Measurements from ENCODE around the gene LTO1. TPM values are rescaled to one million over a fixed set of nuclear protein-coding genes. Genes with fewer than 3 reads are reported as not detected.

Gene LTO1
- polyA plus RNA-seq, 1 of the 3 experiments (the other 2 are of a cell fraction), result 30.8 TPM

GRCh38 chr11:69659591-69659990 is 15.6 kb downstream of the LTO1 start:
- H3K36me3 ChIP-seq (replicated peaks in 1 of 2; ENCODE audit: control insufficient read depth in 1 of 2, insufficient read depth in 2 of 2, low read length in 1 of 2), result peaks cover 1 to 12% of the 10 kb centered on the region in 2 experiments
- H3K27ac ChIP-seq (ENCODE audit: low read depth in 2 of 2, low read length in 1 of 2), result no peak overlapping the region
- H3K4me1 ChIP-seq (ENCODE audit: control insufficient read depth in 1 of 2, insufficient read depth in 2 of 2, low read depth in 1 of 2, low read length in 1 of 2), result no peaks in the 10 kb centered on the region; a peak in 1 of 4 replicates
- POLR2A ChIA-PET, result interaction anchor here (1.8 kb wide), 1 partner anchor 10 kb away, joined by 4 read pairs; no protein-coding TSS in a partner anchor
- CTCF ChIA-PET, result interaction anchor here (1.1 to 8.9 kb wide), 6 partner anchors 9 to 558 kb away, joined by 3 to 84 read pairs (median 18); no protein-coding TSS in a partner anchor
- peak; percentile 22 for DNase-seq
- H4K20me1 ChIP-seq (ENCODE audit: insufficient read depth), result peaks cover 13% of the 10 kb centered on the region
- no peak overlapping the region for H2AFZ ChIP-seq (ENCODE audit: low read depth)
- peaks cover 19% of the 10 kb centered on the region for H3F3A ChIP-seq (replicated peaks; ENCODE audit: insufficient read depth)
- WGBS (ENCODE audit: low lambda C conversion rate), result 94% methylated on average over 12 of the region's 12 CpGs
- no peaks in the 10 kb centered on the region for H3K9me3 ChIP-seq
- no peaks in the 10 kb centered on the region for H3K79me2 ChIP-seq (ENCODE audit: insufficient read depth)
- H3K9me2 ChIP-seq, result no peaks in the 10 kb centered on the region
- H3K4me2 ChIP-seq, result no peak overlapping the region
- TF ChIP-seq ELF1 (IDR thresholded peaks at IDR 0.05) (no peak), JUND (IDR thresholded peaks at IDR 0.05) (no peak), CTCF (IDR thresholded peaks at IDR 0.05) (no peak), PBX3 (IDR thresholded peaks at IDR 0.05) (no peak), MEF2A (IDR thresholded peaks at IDR 0.05; ENCODE audit: borderline replicate concordance, low read depth) (no peak), SMC3 (IDR thresholded peaks at IDR 0.05; ENCODE audit: low read depth, low read length) (no peak), USF1 (IDR thresholded peaks at IDR 0.05; ENCODE audit: borderline replicate concordance, low read depth) (no peak), FOXJ3 (CRISPR knock-in tag; IDR thresholded peaks at IDR 0.05) (no peak), CHD2 (IDR thresholded peaks at IDR 0.05; ENCODE audit: low read length, partially characterized antibody) (no peak), REST (IDR thresholded peaks at IDR 0.05; ENCODE audit: low read depth, low read length) (no peak), GABPA (IDR thresholded peaks at IDR 0.05; ENCODE audit: low read depth) (no peak), RAD21 (IDR thresholded peaks at IDR 0.05; ENCODE audit: low read length) (no peak)
- H3K27me3 ChIP-seq (ENCODE audit: insufficient read depth), result no peaks in the 10 kb centered on the region
- no peak overlapping the region for H3K4me3 ChIP-seq (ENCODE audit: low read depth in 2 of 2, low read length in 1 of 2)
- H3K9ac ChIP-seq, result no peak overlapping the region
